ENCODE data around the gene KCTD10. TPM values are rescaled to one million over a fixed set of nuclear protein-coding genes. Genes with fewer than 3 reads are reported as not detected.

Gene KCTD10
- total and polyA plus RNA-seq, 2 of the 13 experiments (the other 11 are each of a cell fraction or from before 2014, with no cell fraction given): 6.9 to 25.4 TPM

- TF ChIP-seq ZNF800 (CRISPR knock-in tag; IDR thresholded peaks at IDR 0.05): 0 out of 2 replicates have a peak, but pooled peaks have one; percentile 47
- 0 out of 2 replicates have a peak, but pooled peaks have one; percentile 55 for TF ChIP-seq ZNF256 (CRISPR knock-in tag; conservative IDR thresholded peaks at IDR 0.05)
- TF ChIP-seq ZNF335 (CRISPR knock-in tag; IDR thresholded peaks at IDR 0.05): peak; percentile 72; the same call in 1 of the 2 replicates
- TF ChIP-seq ZNF143 (CRISPR knock-in tag; IDR thresholded peaks at IDR 0.05): peak; percentile 60; the same call in 1 of the 2 replicates
- TF ChIP-seq KAT8 (CRISPR knock-in tag; IDR thresholded peaks at IDR 0.05): peak; percentile 97
- TF ChIP-seq TP53 (CRISPR knock-in tag; conservative IDR thresholded peaks at IDR 0.05): peak; percentile 76; the same call in 1 of the 2 replicates
- TF ChIP-seq ZNF350 (CRISPR knock-in tag; IDR thresholded peaks at IDR 0.05; ENCODE audit: borderline replicate concordance, low read depth): peak; percentile 82
- 0 out of 2 replicates have a peak, but pooled peaks have one; percentile 32 for TF ChIP-seq ZNF570 (CRISPR knock-in tag; IDR thresholded peaks at IDR 0.05; ENCODE audit: borderline replicate concordance)
- peak; percentile 100 for TF ChIP-seq KDM5A (IDR thresholded peaks at IDR 0.05; ENCODE audit: borderline replicate concordance, low read length)
- TF ChIP-seq NFYC (CRISPR knock-in tag; IDR thresholded peaks at IDR 0.05): no peak
- 0 out of 2 replicates have a peak, but pooled peaks have one; percentile 30 for TF ChIP-seq HBP1 (CRISPR knock-in tag; IDR thresholded peaks at IDR 0.05; ENCODE audit: low read depth)
- TF ChIP-seq CHD2 (IDR thresholded peaks at IDR 0.05; ENCODE audit: low read depth, low read length): no peak
- TF ChIP-seq ZKSCAN1 (IDR thresholded peaks at IDR 0.05; ENCODE audit: low read length): no peak
- no peak for TF ChIP-seq ZNF678 (CRISPR knock-in tag; IDR thresholded peaks at IDR 0.05)
- TF ChIP-seq ZNF839 (CRISPR knock-in tag; IDR thresholded peaks at IDR 0.05; ENCODE audit: borderline replicate concordance): no peak
- TF ChIP-seq IRF9 (CRISPR knock-in tag; IDR thresholded peaks at IDR 0.05; ENCODE audit: borderline replicate concordance): peak; percentile 59; the same call in 1 of the 2 replicates
- TF ChIP-seq ZNF367 (CRISPR knock-in tag; IDR thresholded peaks at IDR 0.05; ENCODE audit: borderline replicate concordance): peak; percentile 24; the same call in 1 of the 2 replicates
- TF ChIP-seq TBX2 (CRISPR knock-in tag; IDR thresholded peaks at IDR 0.05; ENCODE audit: borderline replicate concordance): peak; percentile 82
- no peak for TF ChIP-seq ZNF777 (CRISPR knock-in tag; IDR thresholded peaks at IDR 0.05)
- peak; percentile 83; the same call in 1 of the 2 replicates for TF ChIP-seq ZNF333 (CRISPR knock-in tag; IDR thresholded peaks at IDR 0.05; ENCODE audit: borderline replicate concordance)
- no peak for TF ChIP-seq ZFYVE20 (CRISPR knock-in tag; IDR thresholded peaks at IDR 0.05; ENCODE audit: borderline replicate concordance, low read depth)
- no peak for TF ChIP-seq ZFP41 (CRISPR knock-in tag; IDR thresholded peaks at IDR 0.05; ENCODE audit: borderline replicate concordance)
- TF ChIP-seq PHF20 (CRISPR knock-in tag; IDR thresholded peaks at IDR 0.05): peak; percentile 98
- peak; percentile 62 for TF ChIP-seq ZNF883 (CRISPR knock-in tag; IDR thresholded peaks at IDR 0.05; ENCODE audit: not compliant biosample characterization)
- peak; percentile 55; the same call in 1 of the 2 replicates for TF ChIP-seq ZNF414 (CRISPR knock-in tag; IDR thresholded peaks at IDR 0.05)
These were observed at the start of gene KCTD10, which contains the start of gene UBE3B (continued) for GRCh38 chr12:109477185-109477962.

All from HepG2 (cell line).